22Rv1 (cell line): ENCODE measurements around the gene SFXN5.

Experiments used
- H3K27ac ChIP-seq: fragments of 450-650 bp; 2 replicates; pipeline ENCODE4 v1.5.1; 2017
- ZFX ChIP-seq: fragments of 450-650 bp; IDR thresholded peaks from 2 replicates; pipeline ENCODE4 v1.6.1; 2017; ENCODE audit warnings: antibody characterized with exemption, borderline replicate concordance
- TF ChIP-seq, protein P1 (sequence below): fragments of 450-650 bp; IDR thresholded peaks from 2 replicates; pipeline ENCODE4 v1.5.1; 2017; ENCODE audit warnings: mild to moderate bottlenecking

The SFXN5 gene

DNA sequence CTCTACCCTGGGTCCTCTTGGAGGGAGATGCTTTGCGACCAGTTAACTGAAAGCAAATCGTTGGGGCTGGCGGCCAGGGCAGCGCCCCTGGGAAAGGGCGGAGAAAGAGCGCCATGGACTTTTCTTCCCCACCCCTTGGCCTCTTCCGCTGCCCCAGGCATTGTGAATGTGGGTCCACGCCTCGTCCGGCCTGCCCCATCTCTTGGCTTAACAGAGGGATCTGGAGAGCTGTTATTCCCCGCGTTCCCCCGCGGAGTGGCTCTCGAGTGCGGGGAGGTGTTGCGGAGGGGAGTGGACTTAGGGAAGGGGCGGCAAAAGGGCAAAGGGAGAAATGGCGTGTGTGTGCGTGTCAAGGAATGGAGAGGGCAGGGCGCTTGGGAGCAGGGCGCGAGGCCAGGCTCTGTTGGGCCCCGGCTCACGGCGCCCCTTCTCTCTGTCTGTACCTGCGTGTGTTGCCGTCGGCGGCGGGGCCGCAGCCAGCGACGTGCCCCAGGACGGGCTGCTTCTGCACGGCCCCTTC lies 147.6 kb downstream of the SFXN5 start:
- no peak overlapping the region for H3K27ac ChIP-seq
- no peak for TF ChIP-seq ZFX
- TF ChIP-seq, protein P1, sequence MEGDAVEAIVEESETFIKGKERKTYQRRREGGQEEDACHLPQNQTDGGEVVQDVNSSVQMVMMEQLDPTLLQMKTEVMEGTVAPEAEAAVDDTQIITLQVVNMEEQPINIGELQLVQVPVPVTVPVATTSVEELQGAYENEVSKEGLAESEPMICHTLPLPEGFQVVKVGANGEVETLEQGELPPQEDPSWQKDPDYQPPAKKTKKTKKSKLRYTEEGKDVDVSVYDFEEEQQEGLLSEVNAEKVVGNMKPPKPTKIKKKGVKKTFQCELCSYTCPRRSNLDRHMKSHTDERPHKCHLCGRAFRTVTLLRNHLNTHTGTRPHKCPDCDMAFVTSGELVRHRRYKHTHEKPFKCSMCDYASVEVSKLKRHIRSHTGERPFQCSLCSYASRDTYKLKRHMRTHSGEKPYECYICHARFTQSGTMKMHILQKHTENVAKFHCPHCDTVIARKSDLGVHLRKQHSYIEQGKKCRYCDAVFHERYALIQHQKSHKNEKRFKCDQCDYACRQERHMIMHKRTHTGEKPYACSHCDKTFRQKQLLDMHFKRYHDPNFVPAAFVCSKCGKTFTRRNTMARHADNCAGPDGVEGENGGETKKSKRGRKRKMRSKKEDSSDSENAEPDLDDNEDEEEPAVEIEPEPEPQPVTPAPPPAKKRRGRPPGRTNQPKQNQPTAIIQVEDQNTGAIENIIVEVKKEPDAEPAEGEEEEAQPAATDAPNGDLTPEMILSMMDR, result no peak

DNA sequence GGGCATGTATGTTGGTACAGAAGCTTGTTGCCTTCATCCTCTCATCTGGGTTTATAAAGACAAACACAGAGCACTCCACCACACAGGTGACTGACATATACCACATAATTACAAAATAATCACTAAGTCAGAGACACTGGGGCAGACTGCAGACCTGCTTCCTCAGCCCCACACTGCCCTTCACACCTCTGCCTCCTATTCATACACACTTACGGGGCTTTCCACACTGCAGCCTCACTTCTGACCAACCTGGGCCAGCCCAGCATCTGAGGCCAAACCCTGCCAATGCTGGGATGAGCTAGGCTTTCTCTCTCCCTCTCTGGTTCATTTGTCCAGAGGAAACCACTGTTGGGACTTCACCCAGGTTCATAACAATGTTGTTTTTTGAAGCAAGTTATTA lies 149.7 kb downstream of the SFXN5 start:
- H3K27ac ChIP-seq, result no peak overlapping the region
- TF ChIP-seq ZFX, result no peak
- TF ChIP-seq, protein P1, result no peak

DNA sequence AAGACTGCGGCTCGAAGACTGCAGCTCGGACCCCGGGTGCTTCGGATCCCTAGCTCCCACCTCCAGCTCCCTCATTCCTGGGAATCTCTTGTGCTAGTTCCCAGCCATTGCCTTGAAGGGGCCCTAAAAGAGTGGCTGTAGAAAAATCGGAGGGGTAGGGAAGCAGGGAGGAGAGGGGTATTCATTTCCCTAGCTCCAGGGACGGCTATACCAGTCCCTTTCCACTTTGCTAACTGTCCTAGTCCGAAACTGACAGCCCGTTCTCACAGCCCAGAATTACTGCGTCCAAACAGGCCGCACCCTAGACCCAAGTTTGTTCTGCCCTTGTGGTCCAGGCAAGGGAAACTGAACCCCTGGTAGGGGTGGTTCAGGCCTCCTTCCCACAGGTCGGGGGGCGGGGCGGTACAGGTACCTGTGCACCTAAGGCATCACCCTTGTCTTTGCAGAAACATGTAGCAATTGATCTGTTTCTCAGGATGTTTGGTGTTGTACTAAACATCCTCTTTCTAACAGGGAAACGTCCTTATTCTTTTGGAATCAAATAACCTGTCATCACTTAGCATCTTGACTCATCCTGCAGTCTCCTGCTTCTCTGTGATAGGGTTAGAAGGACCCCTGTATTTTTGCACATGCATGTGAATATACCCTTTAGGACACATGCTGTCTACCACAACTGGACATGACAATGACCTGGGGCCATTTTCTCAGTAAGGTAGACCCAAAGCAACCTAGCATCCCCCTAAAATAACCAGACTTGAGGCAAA lies 150.2 kb downstream of the SFXN5 start:
- no peak for TF ChIP-seq ZFX
- TF ChIP-seq, protein P1, result no peak
- no peak overlapping the region for H3K27ac ChIP-seq

DNA sequence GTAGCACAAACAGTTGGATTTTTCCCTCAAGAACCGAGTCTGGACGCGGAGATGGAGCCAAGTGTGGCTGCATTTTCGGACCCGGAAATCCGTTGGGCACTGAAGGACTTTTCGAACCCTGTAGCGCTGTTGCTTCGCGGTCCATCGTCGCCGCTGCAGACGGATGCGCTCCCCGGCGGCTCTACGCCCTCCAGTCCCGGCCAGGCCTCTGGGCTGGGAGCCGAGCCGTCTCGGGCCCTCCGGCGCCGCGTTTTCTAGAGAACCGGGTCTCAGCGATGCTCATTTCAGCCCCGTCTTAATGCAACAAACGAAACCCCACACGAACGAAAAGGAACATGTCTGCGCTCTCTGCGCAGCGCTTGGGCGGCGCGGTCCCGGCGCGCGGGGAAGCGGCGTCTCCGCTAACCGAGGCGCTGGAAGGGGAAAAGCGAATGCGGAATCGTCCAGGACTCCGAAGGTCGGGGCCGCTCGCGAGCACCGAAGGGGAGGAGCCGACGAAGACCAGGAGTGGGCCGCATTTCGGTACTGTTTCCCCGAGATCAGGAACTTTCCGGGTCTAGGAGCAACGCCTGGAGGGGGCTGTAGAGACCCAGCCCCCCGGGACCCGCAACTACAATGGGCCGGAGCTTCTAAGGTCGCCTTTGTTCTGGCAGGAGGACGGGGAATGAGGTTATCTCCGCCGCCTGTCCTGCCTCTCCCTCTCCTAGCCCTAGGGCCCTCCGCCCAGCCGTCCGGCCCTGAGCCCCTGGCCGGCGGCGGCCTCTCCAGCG lies 151.0 kb downstream of the SFXN5 start:
- TF ChIP-seq ZFX, result no peak
- TF ChIP-seq, protein P1, result no peak

DNA sequence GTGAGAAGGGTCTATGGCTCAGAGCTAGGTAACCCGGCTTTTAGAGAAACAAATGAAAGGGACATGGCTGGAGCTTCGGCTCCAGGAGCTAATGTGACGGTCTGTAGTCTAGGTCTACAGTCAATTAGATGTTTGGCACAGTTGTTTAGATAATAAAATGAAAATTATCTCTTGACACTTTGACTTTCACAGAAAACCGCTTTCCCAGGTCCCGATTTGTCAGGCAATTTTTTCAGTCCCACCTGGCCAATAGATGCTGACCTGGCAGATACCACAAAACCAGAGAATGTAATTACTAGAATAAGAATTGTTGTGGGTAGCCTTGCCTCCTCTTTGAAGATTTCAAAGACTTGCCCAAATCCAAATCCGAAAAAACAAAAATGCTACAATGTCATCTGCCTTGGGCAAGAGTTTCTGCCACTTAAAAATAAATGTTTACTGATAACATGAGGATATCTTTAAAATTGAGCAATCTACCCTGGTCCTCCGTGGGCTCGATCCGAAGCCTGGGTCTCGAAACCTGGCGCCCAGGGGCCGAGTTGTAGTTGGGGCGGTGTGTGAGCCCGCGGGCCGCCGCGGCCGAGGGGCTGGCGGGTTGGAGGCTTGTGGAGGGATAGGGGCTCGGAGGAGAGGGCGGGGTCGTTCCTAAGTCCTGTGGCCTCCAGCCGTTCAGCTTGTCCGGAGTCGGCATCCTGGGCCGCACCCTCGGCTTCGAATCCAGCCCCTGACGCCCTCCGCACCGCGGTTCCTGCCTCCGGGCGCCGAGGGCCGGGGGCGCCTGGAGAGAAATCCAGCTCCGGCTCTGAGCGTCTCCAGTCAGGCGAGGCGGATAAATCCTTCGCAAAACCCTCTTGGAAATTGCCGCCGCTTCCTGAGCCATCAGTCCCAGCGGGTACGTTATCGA lies 151.8 kb downstream of the SFXN5 start:
- no peak overlapping the region for H3K27ac ChIP-seq
- no peak for TF ChIP-seq ZFX
- TF ChIP-seq, protein P1, result no peak

More for the DNA sequence above, 151.0 kb downstream of the SFXN5 start:
- H3K27ac ChIP-seq, result no peak overlapping the region

DNA sequence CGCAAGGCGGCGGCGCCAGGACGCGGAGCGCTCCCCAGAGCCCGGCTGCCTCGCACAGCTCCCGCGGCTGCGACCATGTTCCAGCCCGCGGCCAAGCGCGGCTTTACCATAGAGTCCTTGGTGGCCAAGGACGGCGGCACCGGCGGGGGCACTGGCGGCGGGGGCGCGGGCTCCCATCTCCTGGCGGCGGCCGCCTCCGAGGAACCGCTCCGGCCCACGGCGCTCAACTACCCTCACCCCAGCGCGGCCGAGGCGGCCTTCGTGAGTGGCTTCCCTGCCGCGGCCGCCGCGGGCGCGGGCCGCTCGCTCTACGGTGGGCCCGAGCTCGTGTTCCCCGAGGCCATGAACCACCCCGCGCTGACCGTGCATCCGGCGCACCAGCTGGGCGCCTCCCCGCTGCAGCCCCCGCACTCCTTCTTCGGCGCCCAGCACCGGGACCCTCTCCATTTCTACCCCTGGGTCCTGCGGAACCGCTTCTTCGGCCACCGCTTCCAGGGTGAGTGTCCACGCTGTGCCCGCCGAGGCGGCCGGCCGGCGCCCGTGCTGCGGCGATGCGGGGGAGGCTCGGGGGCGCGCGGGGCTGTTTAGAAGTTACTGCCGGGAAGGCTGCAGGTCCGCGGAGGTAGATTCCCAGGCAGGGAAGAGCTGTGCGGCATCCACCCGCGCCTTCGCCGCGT lies 153.5 kb downstream of the SFXN5 start:
- H3K27ac ChIP-seq, result no peak overlapping the region

More for the DNA sequence above, 153.5 kb downstream of the SFXN5 start:
- TF ChIP-seq, protein P1, result no peak
- TF ChIP-seq ZFX, result no peak
